IPS-11a (cell line): ENCODE measurements around the gene FBLN1.
"Not testable (repeated sequence)": the region's sequence is repeated elsewhere in the genome, so short reads cannot be mapped to it uniquely, and the experiment has no call there.

Experiments
- H3K4me3 ChIP-seq: one replicate; pipeline ENCODE4 v1.5.1; 2013; ENCODE audit warnings: low read depth, low read length, control low read depth

Gene FBLN1

GRCh38 chr22:45502215-45503049, at the start of gene FBLN1:
Gene FBLN1 (plus strand): TSS chr22:45502883. CDS start chr22:45502986, 103 bp downstream.
- H3K4me3 ChIP-seq: peak within 1 kb of the TSS; percentile 59

GRCh38 chr22:45453764-45454163, 48.9 kb upstream of the FBLN1 start:
- H3K4me3 ChIP-seq: no peak overlapping the region

- no peak overlapping the region for H3K4me3 ChIP-seq
These were observed 48.4 kb upstream of the FBLN1 start for GRCh38 chr22:45454275-45454674.

- H3K4me3 ChIP-seq: no peak overlapping the region
These were observed 47.5 kb upstream of the FBLN1 start for GRCh38 chr22:45455212-45455611.

GRCh38 chr22:45455621-45456020, 47.1 kb upstream of the FBLN1 start:
- H3K4me3 ChIP-seq: no peak overlapping the region

GRCh38 chr22:45456811-45457210, 45.9 kb upstream of the FBLN1 start:
- H3K4me3 ChIP-seq: no peak overlapping the region

GRCh38 chr22:45458532-45458931, 44.2 kb upstream of the FBLN1 start:
- H3K4me3 ChIP-seq: no peak overlapping the region

- H3K4me3 ChIP-seq: no peak overlapping the region
These were observed 43.4 kb upstream of the FBLN1 start for GRCh38 chr22:45459235-45459634.

GRCh38 chr22:45460288-45461109, 42.2 kb upstream of the FBLN1 start:
- no peak overlapping the region for H3K4me3 ChIP-seq

- no peak overlapping the region for H3K4me3 ChIP-seq
These were observed 40.5 kb upstream of the FBLN1 start for GRCh38 chr22:45462034-45462655.

- not testable (repeated sequence) for H3K4me3 ChIP-seq
These were observed 39.0 kb upstream of the FBLN1 start for GRCh38 chr22:45463691-45464090.

- H3K4me3 ChIP-seq: no peak overlapping the region
These were observed 37.0 kb upstream of the FBLN1 start for GRCh38 chr22:45465633-45466032.

- no peak overlapping the region for H3K4me3 ChIP-seq
These were observed 33.8 kb upstream of the FBLN1 start for GRCh38 chr22:45468872-45469271.

GRCh38 chr22:45469281-45470073, 33.2 kb upstream of the FBLN1 start:
- H3K4me3 ChIP-seq: no peak overlapping the region

GRCh38 chr22:45470871-45471270, 31.8 kb upstream of the FBLN1 start:
- H3K4me3 ChIP-seq: no peak overlapping the region

GRCh38 chr22:45472426-45472825, 30.3 kb upstream of the FBLN1 start:
- no peak overlapping the region for H3K4me3 ChIP-seq

GRCh38 chr22:45473626-45474237, 29.0 kb upstream of the FBLN1 start:
- no peak overlapping the region for H3K4me3 ChIP-seq

- no peak overlapping the region for H3K4me3 ChIP-seq
These were observed 27.5 kb upstream of the FBLN1 start for GRCh38 chr22:45475063-45475747.

- H3K4me3 ChIP-seq: no peak overlapping the region
These were observed 26.7 kb upstream of the FBLN1 start for GRCh38 chr22:45475851-45476514.
